ENCODE data around the gene MIB2.
"Not testable (repeated sequence)": the region's sequence is repeated elsewhere in the genome, so short reads cannot be mapped to it uniquely, and the experiment has no call there.

MIB2 gene

GRCh38 chr1:1628754-1629429 is 13.6 kb downstream of the MIB2 start:
- peak; percentile 49 for DNase-seq

- peak; percentile 66 for DNase-seq
Observed at GRCh38 chr1:1629430-1630190, 14.3 kb downstream of the MIB2 start.

- DNase-seq = peak; percentile 91
Observed at GRCh38 chr1:1630191-1630964, 15.1 kb downstream of the MIB2 start.

GRCh38 chr1:1630965-1631781 is 15.9 kb downstream of the MIB2 start:
- DNase-seq = peak; percentile 24

GRCh38 chr1:1631782-1632420 is 16.6 kb downstream of the MIB2 start, which contains the start of gene MMP23B:
Gene MMP23B, plus strand, starts transcription at chr1:1632173. Its CDS starts 46 bp downstream, at chr1:1632219.
- peak; percentile 14 for DNase-seq

GRCh38 chr1:1633409-1633808 is 18.1 kb downstream of the MIB2 start:
- DNase-seq = not testable (repeated sequence)

GRCh38 chr1:1634613-1635012 is 19.3 kb downstream of the MIB2 start:
- DNase-seq = not testable (repeated sequence)

- not testable (repeated sequence) for DNase-seq
Observed at GRCh38 chr1:1636621-1637478, 21.6 kb downstream of the MIB2 start.

GRCh38 chr1:1637479-1637875 is 22.2 kb downstream of the MIB2 start:
- DNase-seq = not testable (repeated sequence)

GRCh38 chr1:1638528-1638927 is 23.2 kb downstream of the MIB2 start:
- not testable (repeated sequence) for DNase-seq

- DNase-seq = not testable (repeated sequence)
Observed at GRCh38 chr1:1639368-1639767, 24.1 kb downstream of the MIB2 start.

GRCh38 chr1:1640081-1640480 is 24.8 kb downstream of the MIB2 start:
- not testable (repeated sequence) for DNase-seq

- DNase-seq = not testable (repeated sequence)
Observed at GRCh38 chr1:1640711-1641461, 25.6 kb downstream of the MIB2 start.

GRCh38 chr1:1646326-1646725 is 31.0 kb downstream of the MIB2 start:
- not testable (repeated sequence) for DNase-seq

GRCh38 chr1:1647567-1648241 is 32.4 kb downstream of the MIB2 start:
- not testable (repeated sequence) for DNase-seq

GRCh38 chr1:1648265-1648664 is 33.0 kb downstream of the MIB2 start:
- DNase-seq = not testable (repeated sequence)

- DNase-seq = peak; percentile 99
Observed at GRCh38 chr1:1658583-1659549, 43.6 kb downstream of the MIB2 start, which contains the start of gene CDK11B. Gene CDK11B, minus strand, starts transcription at chr1:1659004. Its CDS starts 1,519 bp downstream, at chr1:1657485.

GRCh38 chr1:1662392-1662791 is 47.1 kb downstream of the MIB2 start:
- not testable (repeated sequence) for DNase-seq

All from activated naive CD4-positive, alpha-beta T cell treated with anti-CD3 and anti-CD28 coated beads, Interleukin-2, amount 50 U/mL, for 16 hours (primary cell).